RWPE1 (cell line): ENCODE data around the gene KCTD13.

Experiments
- CTCF ChIA-PET: fragments of 350-600 bp; sonication (Branson Sonifier 250); formaldehyde crosslinking; extraction: SDS; loops from one replicate; lab custom pipeline; 2021; lab: Yijun Ruan, JAX
- POLR2A ChIA-PET: fragments of 400-600 bp; formaldehyde crosslinking; extraction: SDS; loops from one replicate; lab custom pipeline; 2020; ENCODE audit warnings: antibody characterized with exemption; ENCODE audit not compliant: low non-redundant PET; lab: Yijun Ruan, JAX
- DNase-seq: peaks from one replicate; pipeline ENCODE4 v3.0.0; 2012; ENCODE audit warnings: low spot score
- H3K27ac ChIP-seq: fragments of 450-650 bp; 2 replicates; pipeline ENCODE4 v1.5.1; 2017
- TF ChIP-seq, protein P1 (sequence below): fragments of 450-650 bp; conservative IDR thresholded peaks from 2 replicates; pipeline ENCODE4 v1.5.1; 2017; ENCODE audit warnings: low read depth, mild to moderate bottlenecking

Gene KCTD13

DNA sequence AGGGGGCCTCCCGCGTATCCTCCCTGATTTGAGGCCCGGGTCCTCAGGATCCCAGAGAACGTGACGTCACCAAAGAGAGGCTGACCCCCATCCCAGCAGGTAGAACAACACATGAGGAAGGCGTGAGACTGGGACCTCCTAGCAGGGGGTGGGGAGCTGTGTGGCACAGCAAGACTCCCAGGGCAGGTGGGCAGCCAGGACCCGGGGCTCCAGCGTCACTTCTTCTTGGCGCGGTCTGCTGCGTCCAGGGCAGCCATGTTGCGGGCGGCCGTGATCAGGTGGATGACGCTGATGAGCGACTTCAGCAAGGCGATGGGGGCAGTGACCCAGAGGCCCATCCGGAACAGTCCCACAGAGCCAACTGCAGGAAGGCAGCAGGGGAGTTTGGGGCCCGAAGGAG is 67.1 kb downstream of the KCTD13 start:
- POLR2A ChIA-PET, result no interaction called here
- CTCF ChIA-PET, result no interaction called here
- no peak for DNase-seq
- TF ChIP-seq, protein P1, sequence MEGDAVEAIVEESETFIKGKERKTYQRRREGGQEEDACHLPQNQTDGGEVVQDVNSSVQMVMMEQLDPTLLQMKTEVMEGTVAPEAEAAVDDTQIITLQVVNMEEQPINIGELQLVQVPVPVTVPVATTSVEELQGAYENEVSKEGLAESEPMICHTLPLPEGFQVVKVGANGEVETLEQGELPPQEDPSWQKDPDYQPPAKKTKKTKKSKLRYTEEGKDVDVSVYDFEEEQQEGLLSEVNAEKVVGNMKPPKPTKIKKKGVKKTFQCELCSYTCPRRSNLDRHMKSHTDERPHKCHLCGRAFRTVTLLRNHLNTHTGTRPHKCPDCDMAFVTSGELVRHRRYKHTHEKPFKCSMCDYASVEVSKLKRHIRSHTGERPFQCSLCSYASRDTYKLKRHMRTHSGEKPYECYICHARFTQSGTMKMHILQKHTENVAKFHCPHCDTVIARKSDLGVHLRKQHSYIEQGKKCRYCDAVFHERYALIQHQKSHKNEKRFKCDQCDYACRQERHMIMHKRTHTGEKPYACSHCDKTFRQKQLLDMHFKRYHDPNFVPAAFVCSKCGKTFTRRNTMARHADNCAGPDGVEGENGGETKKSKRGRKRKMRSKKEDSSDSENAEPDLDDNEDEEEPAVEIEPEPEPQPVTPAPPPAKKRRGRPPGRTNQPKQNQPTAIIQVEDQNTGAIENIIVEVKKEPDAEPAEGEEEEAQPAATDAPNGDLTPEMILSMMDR, result no peak
- H3K27ac ChIP-seq, result no peak overlapping the region

DNA sequence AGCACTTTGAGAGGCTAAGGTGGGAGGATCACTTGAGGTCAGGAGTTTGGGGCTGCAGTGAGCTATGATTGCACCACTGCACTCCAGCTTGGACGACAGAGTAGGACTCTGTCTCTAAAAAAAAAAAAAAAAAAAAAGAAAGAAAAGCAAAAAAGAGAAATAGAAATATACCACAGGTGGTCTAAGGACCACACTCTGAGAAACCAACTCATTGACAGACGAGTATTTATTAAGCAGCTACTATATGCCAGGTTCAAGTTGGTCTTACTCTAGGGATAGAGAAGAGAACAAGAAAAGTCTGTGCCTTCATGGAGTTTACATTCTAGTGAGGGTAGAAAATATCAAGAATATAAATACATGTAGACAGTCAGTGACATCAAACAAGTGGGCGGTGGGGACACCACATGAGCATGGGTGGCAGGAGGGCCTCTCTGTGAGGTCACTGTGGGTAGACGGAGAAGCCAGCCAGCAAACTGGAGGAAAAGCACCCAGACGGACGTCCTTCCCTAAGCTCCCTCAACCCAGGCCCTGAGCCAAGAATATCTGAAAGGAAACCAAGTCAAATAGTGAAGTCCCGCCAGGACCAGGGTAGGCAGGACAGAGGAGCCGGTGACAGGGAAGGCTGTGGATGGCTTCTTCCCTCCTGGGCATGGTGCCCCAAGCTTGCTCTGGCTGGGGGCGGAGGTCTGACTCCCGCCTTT is 67.7 kb downstream of the KCTD13 start:
- POLR2A ChIA-PET, result no interaction called here
- TF ChIP-seq, protein P1, result no peak
- DNase-seq, result no peak
- CTCF ChIA-PET, result interaction anchor here (0.6 kb wide), 2 partner anchors 132 to 840 kb away, joined by 3 read pairs; no protein-coding TSS in a partner anchor
- no peak overlapping the region for H3K27ac ChIP-seq

DNA sequence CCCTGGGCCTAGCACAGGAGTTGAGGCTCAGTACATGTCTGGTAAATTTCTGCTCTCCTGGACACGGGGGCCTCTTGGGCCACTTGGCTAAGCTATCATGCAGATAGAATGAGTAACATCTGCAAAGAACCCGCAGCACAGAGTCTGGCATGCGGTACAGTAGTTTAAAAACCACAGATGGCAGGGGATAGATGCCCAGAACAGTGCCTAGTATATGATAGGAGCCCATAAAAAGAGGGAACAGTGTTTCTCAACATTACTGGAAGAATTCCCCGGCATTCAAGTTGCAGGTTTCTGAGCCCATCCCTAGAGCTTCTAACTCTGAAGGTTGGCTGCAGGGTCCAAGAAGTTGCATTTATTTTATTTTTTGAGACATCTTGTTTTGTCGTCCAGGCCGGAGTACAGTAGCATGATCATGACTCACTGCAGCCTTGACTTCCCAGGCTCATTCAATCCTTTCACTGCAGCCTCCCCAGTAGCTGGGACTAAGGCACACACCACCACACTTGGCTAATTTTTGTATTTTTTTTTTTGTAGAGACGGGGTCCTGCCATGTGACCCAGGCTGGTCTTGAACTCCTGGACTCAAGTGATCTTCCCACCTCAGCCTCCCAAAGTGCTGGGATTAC is 68.8 kb downstream of the KCTD13 start:
- TF ChIP-seq, protein P1, result no peak
- ChIA-PET POLR2A (no interaction called here), CTCF (interaction anchor here (0.5 kb wide), 1 partner anchor 148 kb away, joined by 3 read pairs; no protein-coding TSS in a partner anchor)
- no peak for DNase-seq
- H3K27ac ChIP-seq, result no peak overlapping the region
